ENCODE data around the gene REM2.

Gene REM2

DNA sequence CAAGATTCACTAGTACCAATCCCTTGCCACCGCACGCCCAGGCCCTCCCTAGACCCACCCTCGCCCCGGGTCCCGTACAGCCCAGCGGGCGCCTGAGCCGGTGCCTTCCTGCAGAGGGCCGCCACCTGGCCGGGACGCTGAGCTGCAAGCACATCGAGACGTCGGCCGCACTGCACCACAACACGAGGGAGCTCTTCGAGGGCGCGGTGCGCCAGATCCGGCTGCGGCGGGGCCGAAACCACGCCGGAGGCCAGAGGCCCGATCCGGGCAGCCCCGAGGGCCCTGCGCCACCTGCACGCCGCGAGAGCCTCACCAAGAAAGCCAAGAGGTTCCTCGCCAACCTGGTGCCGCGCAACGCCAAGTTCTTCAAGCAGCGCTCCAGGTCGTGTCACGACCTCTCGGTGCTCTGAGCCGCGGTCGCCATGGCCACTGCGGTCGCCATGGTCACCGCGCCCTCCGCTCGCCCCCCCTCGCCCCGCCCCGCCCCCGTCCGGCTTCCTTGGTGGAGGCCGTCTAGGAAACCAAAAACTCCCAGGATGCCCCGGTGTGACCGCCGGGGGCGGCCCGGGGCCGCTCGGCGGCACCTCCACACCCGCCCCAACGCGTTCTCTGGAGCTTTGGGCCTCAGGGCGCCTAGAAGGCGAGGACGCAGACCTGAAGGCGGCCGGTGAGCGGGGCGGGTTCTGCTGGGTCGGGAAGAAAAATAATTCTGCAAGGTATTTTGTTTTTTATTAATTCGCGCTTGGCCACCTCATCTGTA lies 3.7 kb downstream of the REM2 start:
- Histone ChIP-seq H3K9ac (ENCODE audit: low read depth, low read length, poor library complexity) (peak overlapping the region; percentile 73), H2BK120ac (ENCODE audit: low read depth, low read length) (no peak overlapping the region), H3K14ac (ENCODE audit: low read length) (peak overlapping the region; percentile 73), H3K36me3 (replicated peaks in 1 of 2; ENCODE audit: control insufficient read depth in 2 of 2, insufficient read depth in 2 of 2, low read length in 2 of 2) (no peaks in the 10 kb centered on the region), H3K27me3 (ENCODE audit: control insufficient read depth in 3 of 3, insufficient read depth in 3 of 3, low read depth in 1 of 3, low read length in 3 of 3) (peaks cover 0 to 6% (median 0%) of the 10 kb centered on the region in 3 experiments), H4K91ac (ENCODE audit: low read depth, low read length, poor library complexity) (no peak overlapping the region), H3K27ac (replicated peaks; ENCODE audit: low read length) (peak overlapping the region; percentile 88), H4K8ac (ENCODE audit: low read depth, low read length) (no peak overlapping the region), H3K18ac (ENCODE audit: low read length) (peak overlapping the region; percentile 92), H2BK15ac (ENCODE audit: low read length) (peak overlapping the region; percentile 10), H3K4me1 (ENCODE audit: control insufficient read depth in 2 of 2, insufficient read depth in 1 of 2, low read depth in 1 of 2, low read length in 2 of 2) (peaks cover 34 to 41% of the 10 kb centered on the region in 2 donors), H2BK5ac (ENCODE audit: low read length) (no peak overlapping the region), H3K4me3 (ENCODE audit: low read length in 2 of 2) (peak overlapping the region; percentile 61 to 79), H3K9me3 (replicated peaks in 1 of 2; ENCODE audit: control insufficient read depth in 2 of 2, insufficient read depth in 1 of 2, low read depth in 1 of 2, low read length in 2 of 2) (no peaks in the 10 kb centered on the region), H3K23ac (ENCODE audit: low read depth, low read length, poor library complexity) (peak overlapping the region; percentile 70), H3K4ac (ENCODE audit: low read length) (no peak overlapping the region), H3K4me2 (ENCODE audit: insufficient read depth, low read length, poor library complexity, severe bottlenecking) (peak overlapping the region; percentile 91), H2AK5ac (ENCODE audit: low read depth, low read length) (peak overlapping the region; percentile 71), H2BK12ac (ENCODE audit: low read length) (no peak overlapping the region), H3K79me1 (ENCODE audit: low read depth, low read length) (peaks cover 2% of the 10 kb centered on the region), H2AFZ (ENCODE audit: low read length) (peak overlapping the region; percentile 91)
- peak; percentile 82 for DNase-seq (ENCODE audit: low spot score)
- no CpG with 5 or more reads among the region's 77 CpGs for WGBS, 2 donors (ENCODE audit: extremely low coverage in 2 of 2, insufficient read length in 2 of 2, insufficient replicate concordance in 1 of 2)

DNA sequence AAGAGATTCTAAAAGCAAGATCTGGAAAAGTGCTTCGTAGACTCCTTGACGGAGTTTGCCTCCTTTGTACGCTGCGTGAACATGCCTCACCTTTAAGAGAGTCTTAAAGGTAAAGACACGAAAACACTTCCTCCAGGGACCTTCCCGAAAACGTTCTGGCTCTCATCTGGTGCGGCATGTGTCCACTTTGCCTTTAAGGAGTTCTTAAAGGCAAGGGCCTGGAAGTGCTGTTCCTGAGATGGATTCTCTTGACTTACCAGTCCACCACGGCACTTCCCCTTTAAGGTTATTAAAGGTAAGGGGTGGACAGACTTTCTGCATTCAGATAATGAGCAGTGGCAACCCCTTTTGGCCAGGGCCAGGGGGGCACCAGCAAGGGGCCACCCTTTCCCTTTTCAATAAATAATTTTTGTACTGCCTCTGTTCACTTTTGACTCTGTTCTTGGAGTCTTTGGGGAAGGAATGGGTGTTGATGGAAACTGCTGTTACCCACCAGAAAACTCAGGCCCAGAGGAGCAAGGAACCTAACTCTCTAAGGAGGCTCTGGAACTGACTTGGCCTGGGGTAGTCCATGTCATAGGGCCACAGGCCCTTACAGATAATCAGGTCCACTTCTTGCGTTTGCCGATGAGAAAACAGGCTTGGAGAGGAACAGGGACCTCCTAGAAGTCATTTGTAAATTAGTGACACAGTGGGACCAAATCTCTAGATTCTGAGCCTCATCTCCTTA lies 4.4 kb downstream of the REM2 start:
- Histone ChIP-seq H2BK120ac (ENCODE audit: low read depth, low read length) (no peak overlapping the region), H2BK5ac (ENCODE audit: low read length) (no peak overlapping the region), H2BK15ac (ENCODE audit: low read length) (no peak overlapping the region), H3K9me3 (replicated peaks in 1 of 2; ENCODE audit: control insufficient read depth in 2 of 2, insufficient read depth in 1 of 2, low read depth in 1 of 2, low read length in 2 of 2) (no peaks in the 10 kb centered on the region), H2AFZ (ENCODE audit: low read length) (peak overlapping the region; percentile 91), H3K4me2 (ENCODE audit: insufficient read depth, low read length, poor library complexity, severe bottlenecking) (peak overlapping the region; percentile 91), H3K4me3 (ENCODE audit: low read length in 2 of 2) (peak overlapping the region; percentile 61 to 79), H3K27ac (replicated peaks; ENCODE audit: low read length) (peak overlapping the region; percentile 88), H3K18ac (ENCODE audit: low read length) (no peak overlapping the region), H3K14ac (ENCODE audit: low read length) (no peak overlapping the region), H3K79me1 (ENCODE audit: low read depth, low read length) (peaks cover 2% of the 10 kb centered on the region), H3K23ac (ENCODE audit: low read depth, low read length, poor library complexity) (no peak overlapping the region), H2BK12ac (ENCODE audit: low read length) (no peak overlapping the region), H4K91ac (ENCODE audit: low read depth, low read length, poor library complexity) (no peak overlapping the region), H3K4me1 (ENCODE audit: control insufficient read depth in 2 of 2, insufficient read depth in 1 of 2, low read depth in 1 of 2, low read length in 2 of 2) (peaks cover 30 to 35% of the 10 kb centered on the region in 2 donors), H3K36me3 (replicated peaks in 1 of 2; ENCODE audit: control insufficient read depth in 2 of 2, insufficient read depth in 2 of 2, low read length in 2 of 2) (no peaks in the 10 kb centered on the region), H3K27me3 (ENCODE audit: control insufficient read depth in 3 of 3, insufficient read depth in 3 of 3, low read depth in 1 of 3, low read length in 3 of 3) (peaks cover 0 to 6% (median 0%) of the 10 kb centered on the region in 3 experiments), H2AK5ac (ENCODE audit: low read depth, low read length) (no peak overlapping the region), H3K4ac (ENCODE audit: low read length) (no peak overlapping the region), H3K9ac (ENCODE audit: low read depth, low read length, poor library complexity) (no peak overlapping the region), H4K8ac (ENCODE audit: low read depth, low read length) (no peak overlapping the region)
- WGBS, 2 donors (ENCODE audit: extremely low coverage in 2 of 2, insufficient read length in 2 of 2, insufficient replicate concordance in 1 of 2): no CpG with 5 or more reads among the region's 11 CpGs
- peak; percentile 76 for DNase-seq (ENCODE audit: low spot score)

DNA sequence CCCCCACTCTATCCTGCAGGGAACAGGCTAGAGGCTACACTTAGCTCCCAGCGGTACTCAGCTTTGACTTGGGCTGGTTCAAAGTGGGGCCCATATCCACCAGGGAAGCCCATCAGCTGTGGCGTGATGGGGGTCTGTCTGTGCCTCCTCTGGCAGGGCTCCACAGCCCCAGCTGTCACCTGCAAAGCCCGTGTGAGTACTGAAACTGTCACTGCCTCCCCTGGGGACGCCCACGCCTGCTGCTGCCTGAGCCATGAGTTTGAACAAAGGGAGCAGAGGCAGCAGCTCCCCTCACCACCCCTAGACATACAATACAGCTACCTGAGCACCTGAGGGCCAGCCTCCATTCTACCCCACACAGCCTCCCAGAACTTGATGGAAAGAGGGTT lies 5.0 kb downstream of the REM2 start:
- H3K4me1 ChIP-seq (ENCODE audit: control insufficient read depth in 2 of 2, insufficient read depth in 1 of 2, low read depth in 1 of 2, low read length in 2 of 2): peaks cover 26 to 31% of the 10 kb centered on the region in 2 donors
- peak overlapping the region; percentile 40 for H3K18ac ChIP-seq (ENCODE audit: low read length)
- H3K36me3 ChIP-seq (replicated peaks in 1 of 2; ENCODE audit: control insufficient read depth in 2 of 2, insufficient read depth in 2 of 2, low read length in 2 of 2): no peaks in the 10 kb centered on the region
- H2BK15ac ChIP-seq (ENCODE audit: low read length): no peak overlapping the region
- H4K8ac ChIP-seq (ENCODE audit: low read depth, low read length): no peak overlapping the region
- no peak overlapping the region for H2BK120ac ChIP-seq (ENCODE audit: low read depth, low read length)
- no peak for DNase-seq (ENCODE audit: low spot score)
- H4K91ac ChIP-seq (ENCODE audit: low read depth, low read length, poor library complexity): no peak overlapping the region
- H3K9me3 ChIP-seq (replicated peaks in 1 of 2; ENCODE audit: control insufficient read depth in 2 of 2, insufficient read depth in 1 of 2, low read depth in 1 of 2, low read length in 2 of 2): no peaks in the 10 kb centered on the region
- peaks cover 0 to 6% (median 0%) of the 10 kb centered on the region in 3 experiments for H3K27me3 ChIP-seq (ENCODE audit: control insufficient read depth in 3 of 3, insufficient read depth in 3 of 3, low read depth in 1 of 3, low read length in 3 of 3)
- H3K79me1 ChIP-seq (ENCODE audit: low read depth, low read length): peaks cover 2% of the 10 kb centered on the region
- H3K23ac ChIP-seq (ENCODE audit: low read depth, low read length, poor library complexity): no peak overlapping the region
- no peak overlapping the region for H3K27ac ChIP-seq (replicated peaks; ENCODE audit: low read length)
- H3K9ac ChIP-seq (ENCODE audit: low read depth, low read length, poor library complexity): no peak overlapping the region
- peak overlapping the region; percentile 68 for H2AFZ ChIP-seq (ENCODE audit: low read length)
- peak overlapping the region in 1 of 2 donors; percentile 61 for H3K4me3 ChIP-seq (ENCODE audit: low read length in 2 of 2)
- H3K4me2 ChIP-seq (ENCODE audit: insufficient read depth, low read length, poor library complexity, severe bottlenecking): peak overlapping the region; percentile 56
- peak overlapping the region; percentile 92 for H2BK12ac ChIP-seq (ENCODE audit: low read length)
- no peak overlapping the region for H3K4ac ChIP-seq (ENCODE audit: low read length)
- H3K14ac ChIP-seq (ENCODE audit: low read length): no peak overlapping the region
- H2BK5ac ChIP-seq (ENCODE audit: low read length): no peak overlapping the region
- no CpG with 5 or more reads among the region's 5 CpGs for WGBS, 2 donors (ENCODE audit: extremely low coverage in 2 of 2, insufficient read length in 2 of 2, insufficient replicate concordance in 1 of 2)
- no peak overlapping the region for H2AK5ac ChIP-seq (ENCODE audit: low read depth, low read length)

DNA sequence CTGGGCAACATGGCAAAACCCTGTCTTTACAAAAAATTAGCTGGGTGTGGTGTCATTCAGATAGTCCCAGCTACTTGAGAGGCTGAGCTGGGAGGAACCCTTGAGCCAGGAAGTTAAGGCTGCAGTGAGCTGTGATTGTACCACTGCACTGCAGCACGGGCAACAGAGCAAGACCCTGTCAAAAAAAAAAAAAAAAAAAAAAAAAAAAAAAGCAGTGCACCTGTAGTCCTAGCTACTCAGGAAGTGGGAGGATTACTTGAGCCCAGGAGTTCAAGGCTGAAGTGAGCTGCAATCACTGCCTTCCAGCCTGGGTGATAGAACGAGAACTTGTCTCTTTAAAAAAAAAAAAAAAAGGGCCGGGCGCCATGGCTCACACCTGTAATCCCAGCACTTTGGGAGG lies 5.6 kb downstream of the REM2 start:
- Histone ChIP-seq H3K27me3 (ENCODE audit: control insufficient read depth in 3 of 3, insufficient read depth in 3 of 3, low read depth in 1 of 3, low read length in 3 of 3) (peaks cover 0 to 6% (median 0%) of the 10 kb centered on the region in 3 experiments), H3K9ac (ENCODE audit: low read depth, low read length, poor library complexity) (no peak overlapping the region), H4K8ac (ENCODE audit: low read depth, low read length) (no peak overlapping the region), H3K4me2 (ENCODE audit: insufficient read depth, low read length, poor library complexity, severe bottlenecking) (no peak overlapping the region), H2AFZ (ENCODE audit: low read length) (no peak overlapping the region), H2AK5ac (ENCODE audit: low read depth, low read length) (no peak overlapping the region), H3K4me3 (ENCODE audit: low read length in 2 of 2) (no peak overlapping the region), H3K9me3 (replicated peaks in 1 of 2; ENCODE audit: control insufficient read depth in 2 of 2, insufficient read depth in 1 of 2, low read depth in 1 of 2, low read length in 2 of 2) (no peaks in the 10 kb centered on the region), H3K4me1 (ENCODE audit: control insufficient read depth in 2 of 2, insufficient read depth in 1 of 2, low read depth in 1 of 2, low read length in 2 of 2) (peaks cover 19 to 24% of the 10 kb centered on the region in 2 donors), H2BK12ac (ENCODE audit: low read length) (no peak overlapping the region), H3K27ac (replicated peaks; ENCODE audit: low read length) (no peak overlapping the region), H3K4ac (ENCODE audit: low read length) (no peak overlapping the region), H2BK5ac (ENCODE audit: low read length) (no peak overlapping the region), H4K91ac (ENCODE audit: low read depth, low read length, poor library complexity) (no peak overlapping the region), H3K36me3 (replicated peaks in 1 of 2; ENCODE audit: control insufficient read depth in 2 of 2, insufficient read depth in 2 of 2, low read length in 2 of 2) (no peaks in the 10 kb centered on the region), H3K79me1 (ENCODE audit: low read depth, low read length) (peaks cover 2% of the 10 kb centered on the region), H3K23ac (ENCODE audit: low read depth, low read length, poor library complexity) (no peak overlapping the region), H2BK15ac (ENCODE audit: low read length) (no peak overlapping the region), H3K14ac (ENCODE audit: low read length) (no peak overlapping the region), H2BK120ac (ENCODE audit: low read depth, low read length) (no peak overlapping the region), H3K18ac (ENCODE audit: low read length) (no peak overlapping the region)
- WGBS, 2 donors (ENCODE audit: extremely low coverage in 2 of 2, insufficient read length in 2 of 2, insufficient replicate concordance in 1 of 2): no CpG with 5 or more reads among the region's 4 CpGs
- DNase-seq (ENCODE audit: low spot score): no peak

Measured in neuronal stem cell (in vitro differentiated cells).